OCI-LY3 (cell line): ENCODE results near the gene KCND2.

ENCODE experiments used
- CTCF ChIP-seq: fragments of 200-600, 300-600 bp; sonication (generic); IDR thresholded peaks from 2 replicates; pipeline ENCODE4 v1.5.1; 2014; ENCODE audit warnings: antibody characterized with exemption, low read length, low read depth
- EZH2phosphoT487 ChIP-seq: fragments of 200-600 bp; shearing (Covaris generic); IDR thresholded peaks from 2 replicates; pipeline ENCODE4 v1.6.1; 2018; ENCODE audit warnings: antibody characterized with exemption, mixed run types, low read depth

GRCh38 chr7:120395526-120396019, 122.6 kb downstream of the KCND2 start:
- TF ChIP-seq CTCF (no peak), EZH2phosphoT487 (no peak)
